Adipocyte (in vitro differentiated cells): Measurements from ENCODE around the gene HNRNPAB.

ENCODE experiments used
- DNase-seq: peaks from one replicate; pipeline ENCODE4 v3.0.0-alpha.2; 2015; ENCODE audit warnings: low read depth
- H3K27me3 ChIP-seq: replicated peaks from 2 replicates; pipeline ENCODE4 v1.7.0; 2013; ENCODE audit warnings: mild to moderate bottlenecking, low read length, moderate library complexity; ENCODE audit not compliant: control insufficient read depth, insufficient read depth
- H3K36me3 ChIP-seq: 2 replicates; pipeline ENCODE4 v1.7.0; 2013; ENCODE audit warnings: low read length, mild to moderate bottlenecking, moderate library complexity; ENCODE audit not compliant: control insufficient read depth, insufficient read depth, severe bottlenecking
- H3K4me1 ChIP-seq: 2 replicates; pipeline ENCODE4 v1.7.0; 2013; ENCODE audit warnings: mild to moderate bottlenecking, low read length, moderate library complexity; ENCODE audit not compliant: control insufficient read depth, insufficient read depth
- H3K4me3 ChIP-seq: 2 replicates; pipeline ENCODE4 v1.7.0; 2013; ENCODE audit warnings: mild to moderate bottlenecking, low read length, moderate library complexity
- H3K9ac ChIP-seq: 2 replicates; pipeline ENCODE4 v1.7.0; 2013; ENCODE audit warnings: mild to moderate bottlenecking, low read length, moderate library complexity
- H3K9me3 ChIP-seq: 2 replicates; pipeline ENCODE4 v1.7.0; 2013; ENCODE audit warnings: mild to moderate bottlenecking, low read length, moderate library complexity; ENCODE audit not compliant: control insufficient read depth

Gene HNRNPAB

GRCh38 chr5:178204182-178204934, at the start of gene HNRNPAB:
Gene HNRNPAB (plus strand): TSS chr5:178204533. CDS start chr5:178204838, 305 bp downstream.
- Histone ChIP-seq H3K27me3 (no peaks in the 10 kb centered on the region), H3K4me1 (peaks cover 26% of the 10 kb centered on the region), H3K9me3 (no peaks in the 10 kb centered on the region), H3K4me3 (peak within 1 kb of the TSS; percentile 89), H3K36me3 (peaks cover 35% of the 10 kb centered on the region), H3K9ac (peak within 1 kb of the TSS; percentile 96)
- DNase-seq = peak; percentile 99

DNA sequence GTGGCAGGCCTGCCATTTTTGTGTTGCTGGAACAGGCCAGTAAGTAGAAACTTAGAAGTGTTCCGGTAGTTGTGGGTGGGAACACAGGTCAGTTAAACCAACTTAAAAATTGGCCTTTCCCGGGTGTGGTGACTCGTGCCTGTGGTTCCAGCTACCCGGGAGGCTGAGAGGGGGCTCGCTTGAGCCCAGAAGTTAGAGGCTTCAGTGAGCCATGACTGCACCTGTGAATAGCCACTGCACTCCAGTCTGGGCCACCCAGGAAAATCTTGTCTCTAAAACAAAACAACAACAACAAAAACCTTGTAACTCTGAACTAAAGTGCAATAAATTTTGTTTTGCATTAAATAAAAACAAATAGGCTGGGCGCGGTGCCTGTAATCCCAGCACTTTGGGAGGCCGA, 49.3 kb upstream of the HNRNPAB start:
- Histone ChIP-seq H3K4me1 (peaks cover 23% of the 10 kb centered on the region), H3K9ac (no peak overlapping the region), H3K4me3 (no peak overlapping the region), H3K36me3 (peaks cover 11% of the 10 kb centered on the region), H3K27me3 (peaks cover 8% of the 10 kb centered on the region), H3K9me3 (no peaks in the 10 kb centered on the region)
- DNase-seq = no peak

- Histone ChIP-seq H3K27me3 (peaks cover 34% of the 10 kb centered on the region), H3K9ac (no peak overlapping the region), H3K9me3 (no peaks in the 10 kb centered on the region), H3K4me1 (peaks cover 2% of the 10 kb centered on the region), H3K36me3 (no peaks in the 10 kb centered on the region), H3K4me3 (no peak overlapping the region)
- no peak for DNase-seq
These were observed 44.2 kb upstream of the HNRNPAB start for GRCh38 chr5:178160176-178160575.

GRCh38 chr5:178162481-178162880, 41.9 kb upstream of the HNRNPAB start:
- Histone ChIP-seq H3K4me1 (peaks cover 2% of the 10 kb centered on the region), H3K4me3 (no peak overlapping the region), H3K9ac (no peak overlapping the region), H3K27me3 (peaks cover 42% of the 10 kb centered on the region), H3K36me3 (no peaks in the 10 kb centered on the region), H3K9me3 (no peaks in the 10 kb centered on the region)
- no peak for DNase-seq

- no peak overlapping the region for H3K9ac ChIP-seq
- H3K4me3 ChIP-seq = no peak overlapping the region
- H3K36me3 ChIP-seq = no peaks in the 10 kb centered on the region
- H3K4me1 ChIP-seq = peaks cover 2% of the 10 kb centered on the region
- H3K27me3 ChIP-seq = peaks cover 40% of the 10 kb centered on the region
- H3K9me3 ChIP-seq = no peaks in the 10 kb centered on the region
- DNase-seq = peak; percentile 91
These were observed 40.3 kb upstream of the HNRNPAB start for GRCh38 chr5:178163772-178164735.

- peaks cover 2% of the 10 kb centered on the region for H3K4me1 ChIP-seq
- peaks cover 42% of the 10 kb centered on the region for H3K27me3 ChIP-seq
- H3K4me3 ChIP-seq = no peak overlapping the region
- DNase-seq = no peak
- H3K9ac ChIP-seq = no peak overlapping the region
- H3K36me3 ChIP-seq = no peaks in the 10 kb centered on the region
- H3K9me3 ChIP-seq = no peaks in the 10 kb centered on the region
These were observed 38.8 kb upstream of the HNRNPAB start for GRCh38 chr5:178165581-178165980.

- Histone ChIP-seq H3K9me3 (no peaks in the 10 kb centered on the region), H3K4me3 (no peak overlapping the region), H3K9ac (no peak overlapping the region), H3K4me1 (no peaks in the 10 kb centered on the region), H3K36me3 (no peaks in the 10 kb centered on the region), H3K27me3 (peaks cover 20% of the 10 kb centered on the region)
- DNase-seq = no peak
These were observed 33.9 kb upstream of the HNRNPAB start for GRCh38 chr5:178170455-178170854.

DNA sequence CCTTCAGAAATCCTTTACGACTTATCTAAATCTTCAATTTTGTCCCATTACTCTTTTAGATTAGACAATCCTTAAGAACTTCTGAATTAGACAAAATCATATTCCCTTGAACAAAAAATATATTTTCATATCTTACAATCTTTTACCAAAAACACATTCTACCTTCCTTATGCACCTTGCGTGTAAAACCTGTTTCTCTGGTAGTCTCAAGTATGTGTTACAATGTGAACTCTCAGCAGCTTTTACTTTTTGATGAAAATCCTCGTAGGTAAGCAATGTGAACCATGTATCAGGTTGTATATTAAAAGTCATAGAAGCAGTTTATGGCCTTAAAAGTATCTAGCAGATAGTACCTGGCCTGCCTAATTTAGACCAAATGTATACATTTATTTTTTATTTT, 29.9 kb upstream of the HNRNPAB start:
- H3K9me3 ChIP-seq = peaks cover 4% of the 10 kb centered on the region
- no peak for DNase-seq
- no peak overlapping the region for H3K9ac ChIP-seq
- no peaks in the 10 kb centered on the region for H3K4me1 ChIP-seq
- peaks cover 10% of the 10 kb centered on the region for H3K27me3 ChIP-seq
- H3K36me3 ChIP-seq = no peaks in the 10 kb centered on the region
- no peak overlapping the region for H3K4me3 ChIP-seq

DNA sequence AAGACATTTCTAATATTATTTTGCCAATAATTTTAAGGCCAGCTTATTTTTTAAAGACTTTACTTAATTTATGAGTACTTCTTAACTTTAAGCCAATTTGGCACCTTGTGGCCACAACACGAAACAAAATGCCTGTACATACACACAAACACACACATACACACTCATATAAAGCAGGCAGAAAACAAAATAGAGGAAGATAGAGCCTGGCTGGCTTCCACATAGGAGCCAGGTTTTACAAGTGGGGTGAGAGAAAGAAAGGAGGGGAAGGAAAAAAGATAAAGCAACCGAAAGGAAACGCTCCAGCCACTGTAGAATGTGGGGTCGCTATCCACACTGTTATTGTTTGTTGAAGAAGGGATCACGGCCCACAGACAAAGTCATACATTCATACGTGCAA, 27.5 kb upstream of the HNRNPAB start:
- peaks cover 8% of the 10 kb centered on the region for H3K9me3 ChIP-seq
- H3K36me3 ChIP-seq = no peaks in the 10 kb centered on the region
- no peak overlapping the region for H3K9ac ChIP-seq
- no peak overlapping the region for H3K4me3 ChIP-seq
- DNase-seq = no peak
- H3K4me1 ChIP-seq = no peaks in the 10 kb centered on the region
- peaks cover 5% of the 10 kb centered on the region for H3K27me3 ChIP-seq

DNA sequence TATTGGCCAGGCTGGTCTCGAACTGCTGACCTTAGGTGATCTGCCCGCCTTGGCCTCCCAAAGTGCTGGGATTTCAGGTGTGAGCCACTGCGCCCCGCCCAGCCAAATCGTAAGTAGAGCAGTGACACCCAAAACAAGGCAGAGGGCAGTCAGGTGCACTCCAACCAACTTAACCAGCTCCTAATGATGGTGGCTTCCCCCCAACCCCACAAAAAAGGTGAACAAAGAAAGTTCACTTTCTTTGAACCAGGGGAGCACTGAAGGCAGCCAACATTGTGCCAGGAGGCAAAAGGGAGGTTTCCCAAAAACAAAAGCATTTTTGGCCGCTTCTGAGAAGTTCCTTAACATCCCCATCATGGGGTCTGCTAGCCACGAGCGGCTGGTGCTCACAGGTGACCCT, 26.8 kb upstream of the HNRNPAB start:
- no peaks in the 10 kb centered on the region for H3K4me1 ChIP-seq
- no peak for DNase-seq
- H3K4me3 ChIP-seq = no peak overlapping the region
- peaks cover 8% of the 10 kb centered on the region for H3K27me3 ChIP-seq
- no peaks in the 10 kb centered on the region for H3K36me3 ChIP-seq
- H3K9ac ChIP-seq = no peak overlapping the region
- H3K9me3 ChIP-seq = peaks cover 8% of the 10 kb centered on the region

DNA sequence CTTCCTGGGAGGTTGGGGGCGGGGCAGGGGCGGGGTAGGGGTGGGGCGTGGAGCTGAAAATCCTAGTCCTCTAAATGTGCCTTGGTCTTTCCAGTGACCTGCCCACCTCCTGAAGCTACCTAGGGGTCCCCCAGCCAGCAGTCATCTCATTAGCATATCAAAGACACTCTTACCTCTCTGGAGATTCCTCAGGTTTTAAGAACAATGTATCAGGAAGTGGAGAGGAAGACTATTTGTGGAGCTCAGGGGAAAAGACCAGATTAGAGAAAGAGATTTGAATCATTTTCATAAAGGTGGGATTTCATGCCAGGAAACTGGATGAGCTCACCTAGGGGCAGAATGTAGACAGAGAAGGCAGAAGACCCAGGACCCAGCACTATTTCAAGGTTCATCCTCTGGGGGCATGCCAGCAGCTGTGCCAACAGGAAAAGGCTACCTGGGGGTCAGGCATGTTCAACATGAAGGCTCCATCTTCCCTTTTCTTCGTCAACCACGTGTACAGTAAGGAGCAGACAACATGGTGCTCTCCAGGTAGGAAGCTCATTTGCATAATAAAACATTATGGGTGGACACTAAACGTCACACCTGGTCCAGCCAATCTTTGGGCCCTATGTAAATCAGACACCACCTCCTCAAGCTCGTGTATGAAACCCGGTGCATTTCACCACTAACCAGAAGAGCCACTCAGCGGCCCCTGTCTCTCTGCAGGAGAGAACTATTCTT, 24.0 kb upstream of the HNRNPAB start:
- no peaks in the 10 kb centered on the region for H3K4me1 ChIP-seq
- H3K36me3 ChIP-seq = no peaks in the 10 kb centered on the region
- H3K27me3 ChIP-seq = peaks cover 8% of the 10 kb centered on the region
- H3K9me3 ChIP-seq = peaks cover 8% of the 10 kb centered on the region
- H3K4me3 ChIP-seq = no peak overlapping the region
- no peak for DNase-seq
- no peak overlapping the region for H3K9ac ChIP-seq
